ENCODE measurements around the gene PRMT7. TPM values are rescaled to one million over a fixed set of nuclear protein-coding genes. Genes with fewer than 3 reads are reported as not detected.

The PRMT7 gene
- polyA plus RNA-seq, 3 donors: 15.0 to 41.1 (median 15.2) TPM

- H3K9me3 ChIP-seq (replicated peaks in 1 of 2; ENCODE audit: control insufficient read depth in 1 of 2, insufficient read depth in 1 of 2, low read length in 2 of 2): no peaks in the 10 kb centered on the region
- 91% methylated on average over 13 of the region's 13 CpGs for WGBS (ENCODE audit: insufficient coverage)
- H2AFZ ChIP-seq (ENCODE audit: insufficient read depth, low read depth, low read length, poor library complexity, severe bottlenecking): no peak overlapping the region
- H4K20me1 ChIP-seq (ENCODE audit: insufficient read depth, low read length): no peaks in the 10 kb centered on the region
- no peak overlapping the region for H3K9ac ChIP-seq (ENCODE audit: insufficient read depth, low read length, poor library complexity, severe bottlenecking)
- no peak overlapping the region for H3K4me2 ChIP-seq (replicated peaks; ENCODE audit: extremely low read depth, low read length, poor library complexity, severe bottlenecking)
- intact Hi-C loops (cut with micrococcal nuclease): no loop called here
- H3K36me3 Mint-ChIP-seq: peaks cover 83 to 89% of the 10 kb centered on the region in 2 donors
- H3K4me3 ChIP-seq (replicated peaks in 1 of 3; ENCODE audit: low read depth in 2 of 3, low read length in 3 of 3): no peak overlapping the region
- peaks cover 24% of the 10 kb centered on the region for H3K4me1 Mint-ChIP-seq
- no peaks in the 10 kb centered on the region for H3K27me3 ChIP-seq (ENCODE audit: control insufficient read depth in 2 of 2, insufficient read depth in 2 of 2, low read length in 2 of 2)
- H3K36me3 ChIP-seq (replicated peaks in 1 of 2; ENCODE audit: control insufficient read depth in 1 of 2, insufficient read depth in 2 of 2, low read length in 2 of 2): peaks cover 73 to 84% of the 10 kb centered on the region in 2 donors
- peaks cover 18 to 20% of the 10 kb centered on the region in 2 donors for H3K4me1 ChIP-seq (ENCODE audit: control insufficient read depth in 1 of 2, insufficient read depth in 2 of 2, low read length in 2 of 2)
- H3K9me3 Mint-ChIP-seq: no peaks in the 10 kb centered on the region
- no peak for TF ChIP-seq CTCF (IDR thresholded peaks at IDR 0.05)
- no peak for DNase-seq
- H3K4me3 Mint-ChIP-seq: no peak overlapping the region
- H3K27ac Mint-ChIP-seq: no peak overlapping the region
- H3K79me2 ChIP-seq (ENCODE audit: insufficient read depth, low read length): no peaks in the 10 kb centered on the region
- H3K27ac ChIP-seq (ENCODE audit: low read depth in 1 of 2, low read length in 2 of 2): no peak overlapping the region
- H3K27me3 Mint-ChIP-seq (ENCODE audit: low read depth in 3 of 3): peaks cover 6 to 20% (median 12%) of the 10 kb centered on the region in 3 donors
These were observed 42.5 kb downstream of the PRMT7 start for GRCh38 chr16:68353366-68353765.

GRCh38 chr16:68354816-68355215 is 44.0 kb downstream of the PRMT7 start:
- peaks cover 18 to 20% of the 10 kb centered on the region in 2 donors for H3K4me1 ChIP-seq (ENCODE audit: control insufficient read depth in 1 of 2, insufficient read depth in 2 of 2, low read length in 2 of 2)
- H3K9me3 ChIP-seq (replicated peaks in 1 of 2; ENCODE audit: control insufficient read depth in 1 of 2, insufficient read depth in 1 of 2, low read length in 2 of 2): no peaks in the 10 kb centered on the region
- no peaks in the 10 kb centered on the region for H4K20me1 ChIP-seq (ENCODE audit: insufficient read depth, low read length)
- no peaks in the 10 kb centered on the region for H3K79me2 ChIP-seq (ENCODE audit: insufficient read depth, low read length)
- Mint-ChIP-seq H3K27ac (no peak overlapping the region), H3K9me3 (no peaks in the 10 kb centered on the region), H3K4me1 (peaks cover 24% of the 10 kb centered on the region), H3K27me3 (ENCODE audit: low read depth in 3 of 3) (peaks cover 6 to 20% (median 10%) of the 10 kb centered on the region in 3 donors), H3K4me3 (no peak overlapping the region), H3K36me3 (peaks cover 72 to 78% of the 10 kb centered on the region in 2 donors)
- H3K27me3 ChIP-seq (ENCODE audit: control insufficient read depth in 2 of 2, insufficient read depth in 2 of 2, low read length in 2 of 2): no peaks in the 10 kb centered on the region
- peaks cover 58 to 71% of the 10 kb centered on the region in 2 donors for H3K36me3 ChIP-seq (replicated peaks in 1 of 2; ENCODE audit: control insufficient read depth in 1 of 2, insufficient read depth in 2 of 2, low read length in 2 of 2)
- DNase-seq: no peak
- no peak for TF ChIP-seq CTCF (IDR thresholded peaks at IDR 0.05)
- H3K4me3 ChIP-seq (replicated peaks in 1 of 3; ENCODE audit: low read depth in 2 of 3, low read length in 3 of 3): no peak overlapping the region
- WGBS (ENCODE audit: insufficient coverage): 91% methylated on average over 9 of the region's 9 CpGs
- H2AFZ ChIP-seq (ENCODE audit: insufficient read depth, low read depth, low read length, poor library complexity, severe bottlenecking): no peak overlapping the region
- H3K4me2 ChIP-seq (replicated peaks; ENCODE audit: extremely low read depth, low read length, poor library complexity, severe bottlenecking): no peak overlapping the region
- H3K27ac ChIP-seq (ENCODE audit: low read depth in 1 of 2, low read length in 2 of 2): no peak overlapping the region
- no peak overlapping the region for H3K9ac ChIP-seq (ENCODE audit: insufficient read depth, low read length, poor library complexity, severe bottlenecking)
- intact Hi-C loops (cut with micrococcal nuclease): no loop called here

Measured in CD14-positive monocyte (primary cell).